Keratinocyte (primary cell): Measurements from ENCODE around the gene DZIP1L. TPM values are rescaled to one million over a fixed set of nuclear protein-coding genes. Genes with fewer than 3 reads are reported as not detected.

ENCODE experiments used
- DNase-seq: peaks from one replicate; pipeline ENCODE4 v3.0.0-alpha.2; 2011; ENCODE audit warnings: low read depth, missing footprints, low spot score
- FAIRE-seq: peaks from 2 replicates; lab custom pipeline; 2011; peaks lifted over from hg19 to GRCh38; lab: Jason Lieb, UNC
- H2AFZ ChIP-seq: 2 replicates; pipeline ENCODE4 v1.6.0; 2012; ENCODE audit warnings: low read length, control low read depth, inconsistent platforms; ENCODE audit not compliant: control insufficient read depth
- H3K27ac ChIP-seq: 2 replicates; pipeline ENCODE4 v1.5.1; 2011; ENCODE audit warnings: low read length; ENCODE audit not compliant: control insufficient read depth, insufficient read depth
- H3K27me3 ChIP-seq: 3 replicates; pipeline ENCODE4 v1.6.0; 2011; ENCODE audit warnings: low read length; ENCODE audit not compliant: control insufficient read depth, insufficient read depth; ENCODE audit errors: extremely low read depth
- H3K36me3 ChIP-seq, 2 experiments: 2 replicates in 1 of 2; 3 replicates in 1 of 2; pipeline ENCODE4 v1.5.1; 2011; ENCODE audit warnings: low read length in 2 of 2, mild to moderate bottlenecking in 1 of 2; ENCODE audit not compliant: control insufficient read depth in 2 of 2, insufficient read depth in 2 of 2; ENCODE audit errors: extremely low read depth in 1 of 2
- H3K4me1 ChIP-seq: 3 replicates; pipeline ENCODE4 v1.5.1; 2011; ENCODE audit warnings: low read length; ENCODE audit not compliant: control insufficient read depth, insufficient read depth; ENCODE audit errors: extremely low read depth
- H3K4me2 ChIP-seq: 3 replicates; pipeline ENCODE4 v1.6.0; 2011; ENCODE audit warnings: low read depth, low read length; ENCODE audit not compliant: control insufficient read depth, insufficient read depth; ENCODE audit errors: extremely low read depth
- H3K4me3 ChIP-seq, 3 experiments: fragments of 200-600 bp in 1 of 3; sonication (generic) in 1 of 3; 2 replicates in 2 of 3; 3 replicates in 1 of 3; pipeline ENCODE4 v1.5.1; 2011 to 2016; ENCODE audit warnings: low read length in 3 of 3, mild to moderate bottlenecking in 3 of 3, control low read depth in 2 of 3, inconsistent platforms in 1 of 3, low read depth in 1 of 3, mixed read lengths in 1 of 3, mixed run types in 1 of 3, moderate library complexity in 1 of 3; ENCODE audit not compliant: control insufficient read depth in 2 of 3, insufficient read depth in 2 of 3; ENCODE audit errors: extremely low read depth in 1 of 3
- H3K79me2 ChIP-seq: 2 replicates; pipeline ENCODE4 v1.6.0; 2012; ENCODE audit warnings: low read length; ENCODE audit not compliant: control insufficient read depth, insufficient read depth
- H3K9ac ChIP-seq: 3 replicates; pipeline ENCODE4 v1.6.0; 2011; ENCODE audit warnings: low read length; ENCODE audit not compliant: control insufficient read depth, insufficient read depth; ENCODE audit errors: extremely low read depth
- H3K9me1 ChIP-seq: 3 replicates; pipeline ENCODE4 v1.6.0; 2011; ENCODE audit warnings: low read length; ENCODE audit not compliant: control insufficient read depth, insufficient read depth; ENCODE audit errors: extremely low read depth
- H3K9me3 ChIP-seq: 2 replicates; pipeline ENCODE4 v1.5.1; 2012; ENCODE audit warnings: low read depth, low read length; ENCODE audit not compliant: control insufficient read depth
- H4K20me1 ChIP-seq: 3 replicates; pipeline ENCODE4 v1.6.0; 2011; ENCODE audit warnings: low read length; ENCODE audit not compliant: control insufficient read depth, insufficient read depth; ENCODE audit errors: extremely low read depth
- CTCF ChIP-seq, 3 experiments: IDR thresholded peaks in 1 of 3; conservative IDR thresholded peaks in 1 of 3; optimal IDR thresholded peaks in 1 of 3; 2 replicates in 2 of 3; 3 replicates in 1 of 3; pipeline versions ENCODE3 to v1.5.1; 2011; ENCODE audit warnings: low read length in 3 of 3, mild to moderate bottlenecking in 3 of 3, moderate library complexity in 2 of 3, control low read depth in 1 of 3, inconsistent platforms in 1 of 3; ENCODE audit not compliant: insufficient read depth in 2 of 3; ENCODE audit errors: extremely low read depth in 1 of 3
- EZH2 ChIP-seq: IDR thresholded peaks from one replicate; pipeline ENCODE4 v1.6.1; 2012; ENCODE audit warnings: inconsistent platforms, mild to moderate bottlenecking, low read length, moderate library complexity
- dilution Hi-C: fragments of 300-500 bp; cut with MboI; formaldehyde crosslinking; loops from one replicate; pipeline ENCODE4 v1.7.0; 2020; ENCODE audit warnings: low sequenced_read_pairs; ENCODE audit not compliant: extremely low pct_ligation_motif_present
- polyA plus RNA-seq, 5 experiments: library from polyadenylated mRNA; depleted of rRNA in 3 of 5; stranded (reverse) in 3 of 5; stranded (forward) in 1 of 5; unstranded in 1 of 5; fragments of >200 nt; gene quantifications; 1 replicate in 1 of 5; 2 replicates in 3 of 5; 3 replicates in 1 of 5; pipeline versions ENCODE4 v1.2.1 to v1.2.3, GENCODE V29; 2011 to 2012; ENCODE audit warnings: missing spikeins in 2 of 5, low read depth in 1 of 5, low replicate concordance in 1 of 5

The DZIP1L gene
- polyA plus RNA-seq, 1 donor (not counting 4 experiments of a cell fraction or from before 2014, with no cell fraction given): 1.7 TPM

GRCh38 chr3:138051947-138052802, 63.2 kb downstream of the DZIP1L start:
- no peaks in the 10 kb centered on the region for H3K4me1 ChIP-seq
- no peaks in the 10 kb centered on the region for H3K9me1 ChIP-seq
- no peak overlapping the region for H3K9ac ChIP-seq
- no peaks in the 10 kb centered on the region for H3K27me3 ChIP-seq
- H3K9me3 ChIP-seq: no peaks in the 10 kb centered on the region
- no peak for TF ChIP-seq EZH2
- peak; percentile 74 to 88 (median 82) for TF ChIP-seq CTCF (optimal IDR thresholded peaks at IDR 0.05 in 1 of 3, IDR thresholded peaks at IDR 0.05 in 1 of 3, conservative IDR thresholded peaks at IDR 0.05 in 1 of 3; ENCODE audit: extremely low read depth in 1 of 3, insufficient read depth in 2 of 3, low read length in 3 of 3)
- dilution Hi-C loops: no loop called here
- H4K20me1 ChIP-seq: no peaks in the 10 kb centered on the region
- H3K4me3 ChIP-seq: no peak overlapping the region
- no peak for FAIRE-seq
- H2AFZ ChIP-seq: no peak overlapping the region
- H3K27ac ChIP-seq: no peak overlapping the region
- no peaks in the 10 kb centered on the region for H3K36me3 ChIP-seq
- no peaks in the 10 kb centered on the region for H3K79me2 ChIP-seq
- DNase-seq: no peak
- no peak overlapping the region for H3K4me2 ChIP-seq

GRCh38 chr3:138049157-138049919, 66.1 kb downstream of the DZIP1L start:
- FAIRE-seq (no peak), DNase-seq (no peak)
- Histone ChIP-seq H3K4me1 (peaks cover 5% of the 10 kb centered on the region), H3K9me3 (no peaks in the 10 kb centered on the region), H3K36me3 (no peaks in the 10 kb centered on the region), H3K27me3 (no peaks in the 10 kb centered on the region), H3K9me1 (no peaks in the 10 kb centered on the region), H2AFZ (no peak overlapping the region), H3K4me2 (no peak overlapping the region), H4K20me1 (no peaks in the 10 kb centered on the region), H3K79me2 (no peaks in the 10 kb centered on the region), H3K9ac (no peak overlapping the region), H3K27ac (no peak overlapping the region), H3K4me3 (no peak overlapping the region)
- dilution Hi-C loops: no loop called here
- TF ChIP-seq EZH2 (no peak), CTCF (optimal IDR thresholded peaks at IDR 0.05 in 1 of 3, IDR thresholded peaks at IDR 0.05 in 1 of 3, conservative IDR thresholded peaks at IDR 0.05 in 1 of 3; ENCODE audit: extremely low read depth in 1 of 3, insufficient read depth in 2 of 3, low read length in 3 of 3) (peak in 1 of 3 experiments; percentile 45)
